ENCODE results near the gene EPHA10.

- no peak for TF ChIP-seq POLR2AphosphoS5 (IDR thresholded peaks at IDR 0.05; ENCODE audit: low read depth, low read length)
- TF ChIP-seq TAF1 (IDR thresholded peaks at IDR 0.05; ENCODE audit: borderline replicate concordance, insufficient read depth, low read length), result no peak
- TF ChIP-seq SIN3A (IDR thresholded peaks at IDR 0.05; ENCODE audit: borderline replicate concordance, insufficient read depth, low read length), result no peak
These were observed 61.9 kb downstream of the EPHA10 start for GRCh38 chr1:37703061-37703460.

Data from PFSK-1 (cell line).